CD14-positive monocyte (primary cell): ENCODE measurements around the gene CHAMP1. TPM values are rescaled to one million over a fixed set of nuclear protein-coding genes. Genes with fewer than 3 reads are reported as not detected.

ENCODE experiments used
- DNase-seq, 3 donors: peaks; one replicate each; pipeline ENCODE4 v3.0.0-alpha.2; 2011 to 2022
- H2AFZ ChIP-seq: 2 replicates; pipeline ENCODE4 v1.6.0; 2012; ENCODE audit warnings: mild to moderate bottlenecking, low read depth, low read length, inconsistent platforms; ENCODE audit not compliant: insufficient read depth, poor library complexity, severe bottlenecking
- H3K27ac ChIP-seq, 2 donors: 1 replicate in 1 of 2; 2 replicates in 1 of 2; pipeline ENCODE4 v1.5.1; 2012 to 2013; ENCODE audit warnings: low read length in 2 of 2, control low read depth in 1 of 2, inconsistent platforms in 1 of 2, low read depth in 1 of 2, mild to moderate bottlenecking in 1 of 2
- H3K27me3 ChIP-seq, 2 donors: one replicate each; pipeline versions ENCODE4 v1.6.0 to v1.6.1; 2011 to 2013; ENCODE audit warnings: low read length in 2 of 2; ENCODE audit not compliant: control insufficient read depth in 2 of 2, insufficient read depth in 2 of 2
- H3K36me3 ChIP-seq, 2 donors: replicated peaks in 1 of 2; 1 replicate in 1 of 2; 2 replicates in 1 of 2; pipeline versions ENCODE4 v1.5.1 to v1.6.1; 2012 to 2013; ENCODE audit warnings: low read length in 2 of 2, control low read depth in 1 of 2, inconsistent platforms in 1 of 2, mild to moderate bottlenecking in 1 of 2; ENCODE audit not compliant: insufficient read depth in 2 of 2, control insufficient read depth in 1 of 2
- H3K4me1 ChIP-seq, 2 donors: 1 replicate in 1 of 2; 2 replicates in 1 of 2; pipeline versions ENCODE4 v1.5.1 to v1.6.1; 2012 to 2013; ENCODE audit warnings: low read length in 2 of 2, control low read depth in 1 of 2, inconsistent platforms in 1 of 2, mild to moderate bottlenecking in 1 of 2, moderate library complexity in 1 of 2; ENCODE audit not compliant: insufficient read depth in 2 of 2, control insufficient read depth in 1 of 2
- H3K4me2 ChIP-seq: replicated peaks from 2 replicates; pipeline ENCODE3; 2012; ENCODE audit warnings: low read length, moderate library complexity, mild to moderate bottlenecking; ENCODE audit not compliant: poor library complexity, severe bottlenecking; ENCODE audit errors: extremely low read depth
- H3K4me3 ChIP-seq, 3 experiments: fragments of 200-600 bp in 1 of 3; sonication (generic) in 1 of 3; replicated peaks in 1 of 3; 1 replicate in 2 of 3; 2 replicates in 1 of 3; pipeline ENCODE4 v1.5.1; 2011 to 2013; ENCODE audit warnings: low read length in 3 of 3, mild to moderate bottlenecking in 3 of 3, control low read depth in 2 of 3, low read depth in 2 of 3, inconsistent platforms in 1 of 3, moderate library complexity in 1 of 3
- H3K79me2 ChIP-seq: 2 replicates; pipeline ENCODE4 v1.6.0; 2012; ENCODE audit warnings: mild to moderate bottlenecking, control low read depth, inconsistent platforms, low read length, moderate library complexity; ENCODE audit not compliant: insufficient read depth
- H3K9ac ChIP-seq: 2 replicates; pipeline ENCODE4 v1.6.0; 2017; ENCODE audit warnings: low read length, mild to moderate bottlenecking; ENCODE audit not compliant: insufficient read depth, poor library complexity, severe bottlenecking
- H3K9me3 ChIP-seq, 2 donors: replicated peaks in 1 of 2; 1 replicate in 1 of 2; 2 replicates in 1 of 2; pipeline versions ENCODE4 v1.5.1 to v1.6.1; 2012 to 2013; ENCODE audit warnings: low read length in 2 of 2, control low read depth in 1 of 2; ENCODE audit not compliant: control insufficient read depth in 1 of 2, insufficient read depth in 1 of 2
- H4K20me1 ChIP-seq: 2 replicates; pipeline ENCODE4 v1.6.0; 2012; ENCODE audit warnings: mild to moderate bottlenecking, low read length, control low read depth, moderate library complexity; ENCODE audit not compliant: insufficient read depth
- H3K27ac Mint-ChIP-seq, 7 donors: one replicate each; pipeline ENCODE4 v1.8.0; 2020; ENCODE audit warnings: mild to moderate bottlenecking in 7 of 7, mixed read lengths in 7 of 7, moderate library complexity in 6 of 7, inconsistent platforms in 2 of 7
- H3K27me3 Mint-ChIP-seq, 3 donors: one replicate each; pipeline ENCODE4 v1.8.0; 2021 to 2022; ENCODE audit warnings: low read depth in 3 of 3, mild to moderate bottlenecking in 3 of 3, mixed read lengths in 3 of 3, moderate library complexity in 3 of 3, inconsistent platforms in 1 of 3
- H3K36me3 Mint-ChIP-seq, 2 donors: one replicate each; pipeline ENCODE4 v1.8.0; 2020; ENCODE audit warnings: mixed read lengths in 2 of 2, inconsistent platforms in 1 of 2, mild to moderate bottlenecking in 1 of 2
- H3K4me1 Mint-ChIP-seq: one replicate; pipeline ENCODE4 v1.8.0; 2020; ENCODE audit warnings: mild to moderate bottlenecking, mixed read lengths
- H3K4me3 Mint-ChIP-seq, 2 donors: one replicate each; pipeline ENCODE4 v1.8.0; 2020; ENCODE audit warnings: mild to moderate bottlenecking in 2 of 2, mixed read lengths in 2 of 2, moderate library complexity in 1 of 2
- H3K9me3 Mint-ChIP-seq, 7 donors: one replicate each; pipeline ENCODE4 v1.8.0; 2020 to 2022; ENCODE audit warnings: mixed read lengths in 7 of 7, mild to moderate bottlenecking in 6 of 7, moderate library complexity in 6 of 7, inconsistent platforms in 2 of 7
- CTCF ChIP-seq: fragments of 200-600 bp; IDR thresholded peaks from one replicate; pipeline ENCODE4 v1.8.0; 2022; ENCODE audit warnings: antibody characterized with exemption, mild to moderate bottlenecking
- WGBS: methylation state at CpG from one replicate; pipeline ENCODE4 v1.1.5; 2013; ENCODE audit warnings: missing lambda C conversion rate; ENCODE audit not compliant: insufficient coverage; 5-methylcytosine and 5-hydroxymethylcytosine counted together
- intact Hi-C, 2 donors: fragments of 100-400 bp; cut with micrococcal nuclease; formaldehyde crosslinking; loops; one replicate each; pipeline versions ENCODE4 v1.15.0 to v1.15.1; 2023
- polyA plus RNA-seq, 3 donors: library from polyadenylated mRNA; depleted of rRNA in 1 of 3; unstranded in 2 of 3; stranded (reverse) in 1 of 3; fragments of 300-500 nt in 2 of 3; fragments of >200 nt in 1 of 3; fragmentation: Illumina TruSeq in 2 of 3; gene quantifications; 1 replicate in 2 of 3; 2 replicates in 1 of 3; pipeline ENCODE4 v1.2.3, GENCODE V29; 2012 to 2021

CHAMP1 gene
- polyA plus RNA-seq, 3 donors = 8.9 to 12.9 (median 9.2) TPM

- WGBS = 92% methylated on average over 6 of the region's 8 CpGs
- no peak overlapping the region for H3K4me2 ChIP-seq
- no peak overlapping the region for H3K27ac ChIP-seq
- no peak overlapping the region for H3K9ac ChIP-seq
- H4K20me1 ChIP-seq = peaks cover 15% of the 10 kb centered on the region
- Mint-ChIP-seq H3K4me1 (peaks cover 6% of the 10 kb centered on the region), H3K9me3 (peaks cover 0 to 2% (median 0%) of the 10 kb centered on the region in 7 donors), H3K36me3 (peaks cover 71 to 92% of the 10 kb centered on the region in 2 donors), H3K27me3 (peaks cover 0 to 3% (median 0%) of the 10 kb centered on the region in 3 donors), H3K4me3 (no peak overlapping the region), H3K27ac (peak overlapping the region in 5 of 7 donors; percentile 55 to 78 (median 58))
- H3K4me3 ChIP-seq = no peak overlapping the region
- no peak for DNase-seq
- no peak for TF ChIP-seq CTCF
- H3K4me1 ChIP-seq = peaks cover under 1% of the 10 kb centered on the region in 2 donors
- peaks cover 34% of the 10 kb centered on the region for H3K79me2 ChIP-seq
- intact Hi-C loops = no loop called here
- no peak overlapping the region for H2AFZ ChIP-seq
- H3K27me3 ChIP-seq = no peaks in the 10 kb centered on the region
- peaks cover 58 to 82% of the 10 kb centered on the region in 2 donors for H3K36me3 ChIP-seq
- no peaks in the 10 kb centered on the region for H3K9me3 ChIP-seq
Measured at GRCh38 chr13:114288157-114288591, 26.1 kb upstream of the CHAMP1 start.

- peaks cover 62 to 94% of the 10 kb centered on the region in 2 donors for H3K36me3 Mint-ChIP-seq
- Histone ChIP-seq H3K4me1 (no peaks in the 10 kb centered on the region), H3K4me3 (no peak overlapping the region), H3K9me3 (no peaks in the 10 kb centered on the region), H2AFZ (no peak overlapping the region), H3K27ac (no peak overlapping the region), H4K20me1 (no peaks in the 10 kb centered on the region), H3K36me3 (peaks cover 47 to 73% of the 10 kb centered on the region in 2 donors), H3K9ac (no peak overlapping the region), H3K79me2 (peaks cover 4% of the 10 kb centered on the region), H3K4me2 (no peak overlapping the region), H3K27me3 (no peaks in the 10 kb centered on the region)
- H3K27ac Mint-ChIP-seq = peak overlapping the region in 1 of 7 donors; percentile 84
- no peak for DNase-seq
- intact Hi-C loops = no loop called here
- H3K9me3 Mint-ChIP-seq = peaks cover 0 to 2% (median 0%) of the 10 kb centered on the region in 7 donors
- H3K27me3 Mint-ChIP-seq = no peaks in the 10 kb centered on the region
- TF ChIP-seq CTCF = no peak
- no peak overlapping the region for H3K4me3 Mint-ChIP-seq
- H3K4me1 Mint-ChIP-seq = no peaks in the 10 kb centered on the region
- WGBS = 90% methylated on average over 5 of the region's 10 CpGs
Measured at GRCh38 chr13:114296448-114296847, 17.9 kb upstream of the CHAMP1 start.
